HepG2 (cell line): ENCODE results near the gene ARHGAP29. TPM values are rescaled to one million over a fixed set of nuclear protein-coding genes. Genes with fewer than 3 reads are reported as not detected.
A peak's percentile ranks its signal among the peaks of the same experiment; 100 is the strongest.

Experiments used
- BRCA1 ChIP-seq: sonication (generic); formaldehyde crosslinking; IDR thresholded peaks from 2 replicates; pipeline ENCODE4 v1.4.0; 2020; ENCODE audit warnings: missing genetic modification reagents
- FOXA3 ChIP-seq: IDR thresholded peaks from 2 replicates; pipeline ENCODE4 v1.6.1; 2016; ENCODE audit warnings: missing genetic modification reagents, missing compliant biosample characterization
- FOXK2 ChIP-seq: fragments of 450-650 bp; IDR thresholded peaks from 2 replicates; pipeline ENCODE4 v1.6.1; 2016
- FOXP1 ChIP-seq, 2 experiments: fragments of 450-650 bp in 1 of 2; IDR thresholded peaks; 2 replicates each; pipeline ENCODE4 v1.6.1; 2017 to 2018; ENCODE audit warnings: antibody characterized with exemption in 1 of 2
- HNF4A ChIP-seq: sonication (generic); formaldehyde crosslinking; IDR thresholded peaks from 2 replicates; pipeline ENCODE4 v1.4.0; 2020; ENCODE audit warnings: missing genetic modification reagents
- ONECUT2 ChIP-seq: sonication (generic); formaldehyde crosslinking; IDR thresholded peaks from 2 replicates; pipeline ENCODE4 v1.4.0; 2020; ENCODE audit warnings: missing genetic modification reagents
- RARG ChIP-seq: sonication (generic); formaldehyde crosslinking; IDR thresholded peaks from 2 replicates; pipeline ENCODE4 v1.4.0; 2020; ENCODE audit warnings: low read depth, mild to moderate bottlenecking, missing genetic modification reagents
- TCF7 ChIP-seq: sonication (generic); IDR thresholded peaks from 2 replicates; pipeline ENCODE4 v1.6.1; 2016; ENCODE audit warnings: antibody characterized with exemption, low read depth
- THAP11 ChIP-seq: IDR thresholded peaks from 2 replicates; pipeline ENCODE4 v1.6.1; 2016; ENCODE audit warnings: missing biosample characterization, missing genetic modification reagents
- WIZ ChIP-seq: sonication (generic); formaldehyde crosslinking; IDR thresholded peaks from 2 replicates; pipeline ENCODE4 v1.5.1; 2020; ENCODE audit warnings: mild to moderate bottlenecking, missing genetic modification reagents
- ZFY ChIP-seq: sonication (generic); formaldehyde crosslinking; IDR thresholded peaks from 2 replicates; pipeline ENCODE4 v1.4.0; 2020; ENCODE audit warnings: missing genetic modification reagents
- ZNF17 ChIP-seq: sonication (generic); formaldehyde crosslinking; IDR thresholded peaks from 2 replicates; pipeline ENCODE4 v1.5.0; 2020; ENCODE audit warnings: mild to moderate bottlenecking, missing genetic modification reagents
- ZNF44 ChIP-seq: sonication (generic); formaldehyde crosslinking; IDR thresholded peaks from 2 replicates; pipeline ENCODE4 v1.5.1; 2020; ENCODE audit warnings: mild to moderate bottlenecking, missing genetic modification reagents
- ZNF446 ChIP-seq: sonication (generic); formaldehyde crosslinking; IDR thresholded peaks from 2 replicates; pipeline ENCODE4 v1.5.0; 2020; ENCODE audit warnings: mild to moderate bottlenecking, missing genetic modification reagents
- ZNF460 ChIP-seq: sonication (generic); formaldehyde crosslinking; IDR thresholded peaks from 2 replicates; pipeline ENCODE4 v1.5.1; 2020; ENCODE audit warnings: missing genetic modification reagents, mild to moderate bottlenecking, borderline replicate concordance
- ZSCAN30 ChIP-seq: sonication (generic); formaldehyde crosslinking; IDR thresholded peaks from 2 replicates; pipeline ENCODE4 v1.5.0; 2020; ENCODE audit warnings: mild to moderate bottlenecking, missing genetic modification reagents
- polyA plus RNA-seq, 8 experiments: library from polyadenylated mRNA; depleted of rRNA in 3 of 8; stranded (reverse) in 7 of 8; unstranded in 1 of 8; fragments of >200 nt; fragmentation: Illumina TruSeq in 4 of 8; extraction: Trizol in 4 of 8; gene quantifications; 2 replicates each; pipeline versions ENCODE4 v1.2.1 to v1.2.3, GENCODE V29; 2011 to 2016; ENCODE audit warnings: low read depth in 4 of 8, missing spikeins in 1 of 8, mixed read lengths in 1 of 8; ENCODE audit not compliant: insufficient read depth in 1 of 8
- total RNA-seq, 5 experiments: library from RNA; depleted of rRNA; stranded (reverse); fragments of >200 nt; fragmentation: Illumina TruSeq; extraction: Trizol; gene quantifications; 2 replicates each; pipeline ENCODE4 v1.2.3, GENCODE V29; 2016; ENCODE audit warnings: low read depth in 1 of 5
- TF ChIP-seq, protein P1 (sequence below): sonication (generic); formaldehyde crosslinking; IDR thresholded peaks from 2 replicates; pipeline ENCODE4 v1.9.0; 2021; ENCODE audit warnings: missing genetic modification reagents, borderline replicate concordance
- TF ChIP-seq, protein P2 (sequence below): sonication (generic); formaldehyde crosslinking; IDR thresholded peaks from 2 replicates; pipeline ENCODE4 v1.9.0; 2021; ENCODE audit warnings: missing genetic modification reagents, borderline replicate concordance
- TF ChIP-seq, protein P3 (sequence below): sonication (generic); formaldehyde crosslinking; IDR thresholded peaks from 2 replicates; pipeline ENCODE4 v1.5.0; 2020; ENCODE audit warnings: mild to moderate bottlenecking, low read depth, missing genetic modification reagents, borderline replicate concordance
- TF ChIP-seq, protein P4 (sequence below): sonication (generic); formaldehyde crosslinking; IDR thresholded peaks from 2 replicates; pipeline ENCODE4 v1.5.1; 2020; ENCODE audit warnings: missing genetic modification reagents, mild to moderate bottlenecking, borderline replicate concordance
- TF ChIP-seq, protein P5 (sequence below): sonication (generic); formaldehyde crosslinking; IDR thresholded peaks from 2 replicates; pipeline ENCODE4 v1.5.0; 2020; ENCODE audit warnings: mild to moderate bottlenecking, missing genetic modification reagents

ARHGAP29 gene
- total and polyA plus RNA-seq, 2 of the 13 experiments (the other 11 are each of a cell fraction or from before 2014, with no cell fraction given), result 12.8 to 18.3 TPM

DNA sequence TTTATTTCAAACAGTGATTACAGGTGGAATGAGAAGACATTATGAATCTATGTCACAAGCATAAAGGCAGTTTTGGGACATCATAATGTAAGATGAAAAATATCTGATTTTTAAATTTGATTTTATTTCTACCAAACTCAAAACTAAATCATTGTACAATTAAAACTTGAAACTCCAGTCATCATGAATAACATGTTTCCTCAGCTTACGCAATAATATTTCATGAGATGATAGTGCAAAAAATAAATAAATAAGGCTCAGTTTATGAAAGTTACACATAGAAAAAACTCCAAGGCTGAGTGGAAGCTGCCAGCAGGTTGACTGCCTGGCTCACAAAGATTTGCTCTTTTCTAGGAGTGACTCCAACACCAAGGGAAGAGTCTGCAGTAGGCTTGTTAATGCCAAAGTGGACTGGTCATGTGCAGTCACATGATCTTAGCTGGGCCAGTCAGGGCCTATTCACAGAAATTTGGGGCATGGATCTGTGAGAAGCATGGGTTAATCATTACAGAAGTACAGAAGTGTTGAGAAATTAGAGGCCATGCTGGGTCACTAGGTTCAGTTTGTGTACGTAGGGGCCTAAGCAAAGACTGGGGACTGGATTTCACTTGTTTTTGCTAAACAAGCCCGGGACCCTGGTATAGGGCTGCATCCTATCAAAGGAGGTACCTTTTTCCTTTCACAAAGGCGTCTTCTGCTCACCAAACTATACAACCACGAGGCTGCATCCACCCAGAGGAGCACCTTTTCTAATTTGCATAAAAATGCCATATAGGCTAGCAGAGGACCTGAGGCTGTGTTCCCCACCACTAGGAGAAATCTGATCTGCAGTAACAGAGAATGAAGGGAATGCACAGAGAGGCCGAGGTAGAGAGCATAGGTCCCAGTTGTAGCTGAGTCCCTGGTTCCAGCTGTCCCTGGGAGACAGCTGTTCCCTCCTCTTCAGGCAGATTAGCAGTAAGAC, 111.6 kb downstream of the ARHGAP29 start (continued):
- TF ChIP-seq, protein P1, sequence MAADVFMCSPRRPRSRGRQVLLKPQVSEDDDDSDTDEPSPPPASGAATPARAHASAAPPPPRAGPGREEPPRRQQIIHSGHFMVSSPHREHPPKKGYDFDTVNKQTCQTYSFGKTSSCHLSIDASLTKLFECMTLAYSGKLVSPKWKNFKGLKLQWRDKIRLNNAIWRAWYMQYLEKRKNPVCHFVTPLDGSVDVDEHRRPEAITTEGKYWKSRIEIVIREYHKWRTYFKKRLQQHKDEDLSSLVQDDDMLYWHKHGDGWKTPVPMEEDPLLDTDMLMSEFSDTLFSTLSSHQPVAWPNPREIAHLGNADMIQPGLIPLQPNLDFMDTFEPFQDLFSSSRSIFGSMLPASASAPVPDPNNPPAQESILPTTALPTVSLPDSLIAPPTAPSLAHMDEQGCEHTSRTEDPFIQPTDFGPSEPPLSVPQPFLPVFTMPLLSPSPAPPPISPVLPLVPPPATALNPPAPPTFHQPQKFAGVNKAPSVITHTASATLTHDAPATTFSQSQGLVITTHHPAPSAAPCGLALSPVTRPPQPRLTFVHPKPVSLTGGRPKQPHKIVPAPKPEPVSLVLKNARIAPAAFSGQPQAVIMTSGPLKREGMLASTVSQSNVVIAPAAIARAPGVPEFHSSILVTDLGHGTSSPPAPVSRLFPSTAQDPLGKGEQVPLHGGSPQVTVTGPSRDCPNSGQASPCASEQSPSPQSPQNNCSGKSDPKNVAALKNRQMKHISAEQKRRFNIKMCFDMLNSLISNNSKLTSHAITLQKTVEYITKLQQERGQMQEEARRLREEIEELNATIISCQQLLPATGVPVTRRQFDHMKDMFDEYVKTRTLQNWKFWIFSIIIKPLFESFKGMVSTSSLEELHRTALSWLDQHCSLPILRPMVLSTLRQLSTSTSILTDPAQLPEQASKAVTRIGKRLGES (CRISPR knock-in tag), result no peak
- TF ChIP-seq BRCA1 (CRISPR knock-in tag), result peak; percentile 42; the same call in 1 of the 2 replicates
- TF ChIP-seq HNF4A (CRISPR knock-in tag), result peak; percentile 65
- 0 out of 2 replicates have a peak, but pooled peaks have one; percentile 66 for TF ChIP-seq WIZ (CRISPR knock-in tag)
- TF ChIP-seq FOXP1 (IDR thresholded peaks at IDR 0.05), result 0 out of 2 replicates have a peak, but pooled peaks have one; percentile 45
- TF ChIP-seq FOXP1 (CRISPR knock-in tag; IDR thresholded peaks at IDR 0.05), result peak; percentile 93
- peak; percentile 52 for TF ChIP-seq THAP11
- TF ChIP-seq, protein P2, sequence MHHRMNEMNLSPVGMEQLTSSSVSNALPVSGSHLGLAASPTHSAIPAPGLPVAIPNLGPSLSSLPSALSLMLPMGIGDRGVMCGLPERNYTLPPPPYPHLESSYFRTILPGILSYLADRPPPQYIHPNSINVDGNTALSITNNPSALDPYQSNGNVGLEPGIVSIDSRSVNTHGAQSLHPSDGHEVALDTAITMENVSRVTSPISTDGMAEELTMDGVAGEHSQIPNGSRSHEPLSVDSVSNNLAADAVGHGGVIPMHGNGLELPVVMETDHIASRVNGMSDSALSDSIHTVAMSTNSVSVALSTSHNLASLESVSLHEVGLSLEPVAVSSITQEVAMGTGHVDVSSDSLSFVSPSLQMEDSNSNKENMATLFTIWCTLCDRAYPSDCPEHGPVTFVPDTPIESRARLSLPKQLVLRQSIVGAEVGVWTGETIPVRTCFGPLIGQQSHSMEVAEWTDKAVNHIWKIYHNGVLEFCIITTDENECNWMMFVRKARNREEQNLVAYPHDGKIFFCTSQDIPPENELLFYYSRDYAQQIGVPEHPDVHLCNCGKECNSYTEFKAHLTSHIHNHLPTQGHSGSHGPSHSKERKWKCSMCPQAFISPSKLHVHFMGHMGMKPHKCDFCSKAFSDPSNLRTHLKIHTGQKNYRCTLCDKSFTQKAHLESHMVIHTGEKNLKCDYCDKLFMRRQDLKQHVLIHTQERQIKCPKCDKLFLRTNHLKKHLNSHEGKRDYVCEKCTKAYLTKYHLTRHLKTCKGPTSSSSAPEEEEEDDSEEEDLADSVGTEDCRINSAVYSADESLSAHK (CRISPR knock-in tag), result no peak
- TF ChIP-seq FOXA3 (CRISPR knock-in tag), result peak; percentile 92
- no peak; the same call in 1 of the 2 replicates for TF ChIP-seq ZNF460 (CRISPR knock-in tag)
- no peak for TF ChIP-seq ZSCAN30
- TF ChIP-seq, protein P3, sequence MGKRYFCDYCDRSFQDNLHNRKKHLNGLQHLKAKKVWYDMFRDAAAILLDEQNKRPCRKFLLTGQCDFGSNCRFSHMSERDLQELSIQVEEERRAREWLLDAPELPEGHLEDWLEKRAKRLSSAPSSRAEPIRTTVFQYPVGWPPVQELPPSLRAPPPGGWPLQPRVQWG, result no peak
- TF ChIP-seq FOXK2, result peak; percentile 40; the same call in 1 of the 2 replicates
- TF ChIP-seq, protein P4, sequence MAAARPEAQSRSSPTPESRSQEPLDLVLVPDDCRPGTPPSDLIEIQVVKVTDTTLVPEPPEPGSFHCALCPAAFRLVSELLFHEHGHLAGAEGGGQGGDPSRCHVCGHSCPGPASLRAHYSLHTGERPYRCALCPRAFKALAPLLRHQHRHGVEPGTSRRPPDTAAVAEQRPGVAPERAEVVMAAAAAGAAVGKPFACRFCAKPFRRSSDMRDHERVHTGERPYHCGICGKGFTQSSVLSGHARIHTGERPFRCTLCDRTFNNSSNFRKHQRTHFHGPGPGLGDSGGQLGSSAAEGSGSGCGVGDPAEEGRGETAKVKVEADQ (CRISPR knock-in tag), result 0 out of 2 replicates have a peak, but pooled peaks have one; percentile 60
- no peak for TF ChIP-seq ZNF44 (CRISPR knock-in tag)
- TF ChIP-seq ONECUT2 (CRISPR knock-in tag), result no peak
- peak; percentile 43; the same call in 1 of the 2 replicates for TF ChIP-seq TCF7
- no peak for TF ChIP-seq ZNF446 (CRISPR knock-in tag)
- TF ChIP-seq, protein P5, sequence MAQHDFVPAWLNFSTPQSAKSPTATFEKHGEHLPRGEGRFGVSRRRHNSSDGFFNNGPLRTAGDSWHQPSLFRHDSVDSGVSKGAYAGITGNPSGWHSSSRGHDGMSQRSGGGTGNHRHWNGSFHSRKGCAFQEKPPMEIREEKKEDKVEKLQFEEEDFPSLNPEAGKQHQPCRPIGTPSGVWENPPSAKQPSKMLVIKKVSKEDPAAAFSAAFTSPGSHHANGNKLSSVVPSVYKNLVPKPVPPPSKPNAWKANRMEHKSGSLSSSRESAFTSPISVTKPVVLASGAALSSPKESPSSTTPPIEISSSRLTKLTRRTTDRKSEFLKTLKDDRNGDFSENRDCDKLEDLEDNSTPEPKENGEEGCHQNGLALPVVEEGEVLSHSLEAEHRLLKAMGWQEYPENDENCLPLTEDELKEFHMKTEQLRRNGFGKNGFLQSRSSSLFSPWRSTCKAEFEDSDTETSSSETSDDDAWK (CRISPR knock-in tag), result no peak
- TF ChIP-seq ZNF17 (CRISPR knock-in tag), result no peak
- TF ChIP-seq ZFY (CRISPR knock-in tag), result peak; percentile 49
- no peak for TF ChIP-seq RARG (CRISPR knock-in tag)
